Measurements from ENCODE around the gene ALK. TPM values are rescaled to one million over a fixed set of nuclear protein-coding genes. Genes with fewer than 3 reads are reported as not detected.

ALK gene
- total RNA-seq, 1 experiment from 2014 or later: 14.7 TPM

- BruUV-seq (replicated peaks): no TSS peak
- intact Hi-C loops (cut with micrococcal nuclease; ENCODE audit: unreplicated experiment): no loop called here
- Histone ChIP-seq H3K4me1 (ENCODE audit: insufficient read depth, low read length, poor library complexity, severe bottlenecking) (no peaks in the 10 kb centered on the region), H3K36me3 (ENCODE audit: insufficient read depth, low read length, poor library complexity, severe bottlenecking) (no peaks in the 10 kb centered on the region), H3K4me3 (ENCODE audit: low read depth, low read length, poor library complexity, severe bottlenecking) (no peak overlapping the region), H3K27me3 (replicated peaks; ENCODE audit: insufficient read depth, low read depth, low read length, poor library complexity) (no peaks in the 10 kb centered on the region), H3K9me3 (ENCODE audit: low read depth, low read length, poor library complexity, severe bottlenecking) (no peaks in the 10 kb centered on the region), H3K27ac (ENCODE audit: low read depth, low read length, poor library complexity, severe bottlenecking) (no peak overlapping the region)
- DNase-seq (ENCODE audit: low spot score): no peak
- ChIA-PET POLR2A (ENCODE audit: low non-redundant PET) (no interaction called here), CTCF (no interaction called here)
- TF ChIP-seq EZH2 (IDR thresholded peaks at IDR 0.05; ENCODE audit: borderline replicate concordance, low read depth, low read length, poor library complexity, severe bottlenecking): no peak
- TF ChIP-seq CTCF (conservative IDR thresholded peaks at IDR 0.05; ENCODE audit: low read depth, low read length): no peak
Measured at GRCh38 chr2:29562319-29562718, 359.1 kb downstream of the ALK start.

- Histone ChIP-seq H3K4me1 (ENCODE audit: insufficient read depth, low read length, poor library complexity, severe bottlenecking) (no peaks in the 10 kb centered on the region), H3K36me3 (ENCODE audit: insufficient read depth, low read length, poor library complexity, severe bottlenecking) (no peaks in the 10 kb centered on the region), H3K9me3 (ENCODE audit: low read depth, low read length, poor library complexity, severe bottlenecking) (no peaks in the 10 kb centered on the region), H3K27me3 (replicated peaks; ENCODE audit: insufficient read depth, low read depth, low read length, poor library complexity) (no peaks in the 10 kb centered on the region), H3K27ac (ENCODE audit: low read depth, low read length, poor library complexity, severe bottlenecking) (no peak overlapping the region), H3K4me3 (ENCODE audit: low read depth, low read length, poor library complexity, severe bottlenecking) (no peak overlapping the region)
- POLR2A ChIA-PET (ENCODE audit: low non-redundant PET): no interaction called here
- DNase-seq (ENCODE audit: low spot score): no peak
- CTCF ChIA-PET: no interaction called here
- intact Hi-C loops (cut with micrococcal nuclease; ENCODE audit: unreplicated experiment): no loop called here
- no TSS peak for BruUV-seq (replicated peaks)
- TF ChIP-seq EZH2 (IDR thresholded peaks at IDR 0.05; ENCODE audit: borderline replicate concordance, low read depth, low read length, poor library complexity, severe bottlenecking) (no peak), CTCF (conservative IDR thresholded peaks at IDR 0.05; ENCODE audit: low read depth, low read length) (no peak)
Measured at GRCh38 chr2:29561628-29562027, 359.8 kb downstream of the ALK start.

GRCh38 chr2:29561181-29561580 is 360.2 kb downstream of the ALK start:
- H3K27ac ChIP-seq (ENCODE audit: low read depth, low read length, poor library complexity, severe bottlenecking): no peak overlapping the region

More at GRCh38 chr2:29561181-29561580, 360.2 kb downstream of the ALK start:
- Histone ChIP-seq H3K9me3 (ENCODE audit: low read depth, low read length, poor library complexity, severe bottlenecking) (no peaks in the 10 kb centered on the region), H3K27me3 (replicated peaks; ENCODE audit: insufficient read depth, low read depth, low read length, poor library complexity) (no peaks in the 10 kb centered on the region), H3K36me3 (ENCODE audit: insufficient read depth, low read length, poor library complexity, severe bottlenecking) (no peaks in the 10 kb centered on the region), H3K4me1 (ENCODE audit: insufficient read depth, low read length, poor library complexity, severe bottlenecking) (no peaks in the 10 kb centered on the region), H3K4me3 (ENCODE audit: low read depth, low read length, poor library complexity, severe bottlenecking) (no peak overlapping the region)
- ChIA-PET POLR2A (ENCODE audit: low non-redundant PET) (no interaction called here), CTCF (no interaction called here)
- BruUV-seq (replicated peaks): no TSS peak
- TF ChIP-seq CTCF (conservative IDR thresholded peaks at IDR 0.05; ENCODE audit: low read depth, low read length) (no peak), EZH2 (IDR thresholded peaks at IDR 0.05; ENCODE audit: borderline replicate concordance, low read depth, low read length, poor library complexity, severe bottlenecking) (no peak)
- no peak for DNase-seq (ENCODE audit: low spot score)
- intact Hi-C loops (cut with micrococcal nuclease; ENCODE audit: unreplicated experiment): no loop called here

Data from A673 (cell line).